ENCODE data around the gene NPAS4.
A peak's percentile ranks its signal among the peaks of the same experiment; 100 is the strongest.
"Not testable (repeated sequence)": the region's sequence is repeated elsewhere in the genome, so short reads cannot be mapped to it uniquely, and the experiment has no call there.

NPAS4 gene

GRCh38 chr11:66457826-66458225 is 37.0 kb downstream of the NPAS4 start:
- no peak for DNase-seq

GRCh38 chr11:66459138-66459778 is 38.4 kb downstream of the NPAS4 start:
- DNase-seq = no peak

DNA sequence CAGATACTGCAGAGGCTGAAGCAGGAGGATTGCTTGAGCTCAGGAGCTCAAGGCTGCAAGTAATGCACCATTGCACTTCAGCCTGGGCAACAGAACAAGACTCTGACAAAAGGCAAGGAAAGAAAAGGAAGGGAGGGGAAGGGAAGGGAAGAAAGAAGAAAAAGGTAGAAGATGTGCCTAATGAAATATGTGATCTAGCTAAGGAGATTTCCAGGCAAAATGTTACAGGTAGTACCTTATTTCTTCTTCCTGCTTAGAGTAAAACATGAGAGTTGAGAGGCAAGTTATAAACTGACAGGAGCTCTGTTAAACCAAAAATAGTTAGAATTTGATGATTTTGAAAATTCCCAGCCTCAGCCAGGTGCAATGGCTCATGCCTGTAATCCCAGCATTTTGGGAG is 41.2 kb downstream of the NPAS4 start:
- no peak for DNase-seq

GRCh38 chr11:66462911-66463310 is 42.1 kb downstream of the NPAS4 start:
- DNase-seq = no peak

DNA sequence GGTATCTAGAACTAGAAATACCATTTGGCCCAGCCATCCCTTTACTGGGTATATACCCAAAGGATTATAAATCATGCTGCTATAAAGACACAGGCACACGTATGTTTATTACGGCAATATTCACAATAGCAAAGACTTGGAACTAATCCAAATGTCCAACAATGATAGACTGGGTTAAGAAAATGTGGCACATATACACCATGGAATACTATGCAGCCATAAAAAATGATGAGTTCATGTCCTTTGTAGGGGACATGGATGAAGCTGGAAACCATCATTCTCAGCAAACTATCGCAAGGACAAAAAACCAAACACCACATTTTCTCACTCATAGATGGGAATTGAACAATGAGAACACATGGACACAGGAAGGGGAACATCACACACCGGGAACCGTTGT is 43.3 kb downstream of the NPAS4 start:
- not testable (repeated sequence) for DNase-seq

DNA sequence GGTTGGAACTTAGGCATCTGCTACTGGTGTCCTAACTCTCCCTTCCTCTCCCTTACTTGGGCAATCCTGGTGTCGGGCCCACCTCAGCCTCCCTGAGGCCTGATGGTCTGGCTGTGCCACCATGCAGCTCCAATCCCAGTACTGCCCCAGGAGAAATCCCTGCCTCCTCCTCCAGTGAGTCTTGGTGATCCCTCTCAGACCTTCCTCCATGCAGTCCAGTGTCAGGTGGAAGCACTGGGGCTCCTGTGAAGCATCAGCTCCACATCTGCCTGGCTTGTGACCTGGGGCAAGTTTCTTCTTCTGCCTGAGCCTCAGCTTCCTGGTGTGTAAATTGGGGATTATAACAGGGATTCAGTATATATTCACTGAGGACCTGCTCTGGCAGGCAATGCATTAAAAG is 44.1 kb downstream of the NPAS4 start:
- no peak for DNase-seq

GRCh38 chr11:66465373-66466224 is 44.8 kb downstream of the NPAS4 start:
- no peak for DNase-seq

GRCh38 chr11:66466225-66467033 is 45.6 kb downstream of the NPAS4 start, which contains the start of gene PELI3:
Gene PELI3 (plus strand): TSS chr11:66466905. CDS start chr11:66468129, 1,224 bp downstream.
- peak; percentile 95 for DNase-seq

- DNase-seq = no peak
Measured at GRCh38 chr11:66467034-66467659, 46.3 kb downstream of the NPAS4 start.

DNA sequence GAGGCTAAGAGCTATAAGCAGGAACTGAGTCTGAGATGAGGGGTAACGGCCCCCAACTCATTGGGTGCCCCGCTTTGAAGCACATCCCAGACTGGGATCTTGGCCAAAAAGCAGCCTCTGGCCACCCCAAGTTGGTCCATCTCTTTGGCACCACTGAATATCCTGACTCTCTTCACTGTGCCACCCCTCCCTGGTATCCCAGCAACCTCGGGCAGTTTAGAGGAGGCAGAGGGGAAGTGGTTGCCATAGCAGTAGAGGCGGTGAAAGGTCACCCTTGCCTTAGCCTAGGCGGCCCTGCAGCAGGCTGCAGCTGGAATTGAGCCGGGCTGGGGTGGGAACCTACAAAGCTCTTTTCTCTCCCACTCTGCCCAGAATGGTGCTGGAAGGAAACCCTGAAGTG is 46.9 kb downstream of the NPAS4 start:
- no peak for DNase-seq

GRCh38 chr11:66468691-66469090 is 47.9 kb downstream of the NPAS4 start:
- DNase-seq = no peak

DNA sequence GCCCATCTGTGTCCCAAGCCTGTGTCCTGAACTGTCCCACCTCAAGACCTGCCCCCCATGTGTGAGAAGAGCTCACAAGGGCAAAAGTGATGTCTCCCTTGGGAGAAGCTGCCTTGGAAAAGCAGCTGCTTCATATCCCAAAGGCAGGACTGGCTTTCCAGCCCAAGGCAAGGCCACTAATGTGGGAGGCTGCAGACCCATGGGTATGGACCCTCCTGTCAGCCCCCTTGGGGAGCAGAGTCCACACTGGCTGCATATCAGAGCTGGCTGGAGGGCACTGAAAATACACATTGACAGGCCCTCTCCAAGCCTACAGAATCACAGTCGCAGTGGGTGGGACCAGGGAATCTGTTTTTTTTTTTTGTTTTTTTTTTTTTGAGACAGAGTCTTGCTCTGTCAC is 48.6 kb downstream of the NPAS4 start:
- no peak for DNase-seq

DNA sequence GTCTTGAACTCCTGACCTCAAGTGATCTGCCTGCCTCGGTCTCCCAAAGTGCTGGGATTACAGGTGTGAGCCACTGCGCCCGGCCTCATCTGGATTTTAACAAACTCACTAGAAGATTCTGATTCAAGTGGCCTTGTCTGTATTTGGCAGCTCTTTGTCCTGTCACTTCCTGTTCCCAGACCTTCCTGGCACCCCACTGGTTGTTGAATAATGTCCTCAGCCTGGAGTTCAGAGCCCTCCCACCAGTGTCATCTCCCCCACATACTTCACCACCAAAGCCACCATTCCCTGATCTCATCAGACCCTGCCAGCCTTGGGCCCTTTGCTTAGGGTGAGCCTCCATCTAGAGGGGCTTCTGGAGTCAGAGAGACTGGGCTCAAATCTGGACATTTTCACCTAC is 49.2 kb downstream of the NPAS4 start:
- DNase-seq = no peak

DNA sequence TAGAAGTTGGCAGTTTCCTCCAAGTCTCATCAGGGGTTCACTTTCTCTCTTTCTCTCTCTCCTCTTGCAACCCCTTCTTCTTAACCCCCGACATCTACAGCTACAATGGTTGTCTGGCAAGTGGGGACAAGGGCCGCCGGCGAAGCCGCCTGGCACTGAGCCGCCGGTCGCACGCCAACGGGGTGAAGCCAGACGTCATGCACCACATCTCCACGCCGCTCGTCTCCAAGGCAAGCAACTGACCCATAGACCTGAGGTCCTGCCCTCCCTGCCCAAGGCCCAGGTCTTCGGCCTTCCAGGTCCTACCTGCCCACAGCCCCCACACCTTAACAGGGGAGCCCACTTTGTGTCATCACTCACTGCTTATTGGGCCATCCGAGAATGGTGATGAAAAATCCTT is 50.3 kb downstream of the NPAS4 start:
- DNase-seq = no peak

GRCh38 chr11:66472054-66472453 is 51.2 kb downstream of the NPAS4 start:
- no peak for DNase-seq

- DNase-seq = no peak
Measured at GRCh38 chr11:66473167-66473566, 52.3 kb downstream of the NPAS4 start.

DNA sequence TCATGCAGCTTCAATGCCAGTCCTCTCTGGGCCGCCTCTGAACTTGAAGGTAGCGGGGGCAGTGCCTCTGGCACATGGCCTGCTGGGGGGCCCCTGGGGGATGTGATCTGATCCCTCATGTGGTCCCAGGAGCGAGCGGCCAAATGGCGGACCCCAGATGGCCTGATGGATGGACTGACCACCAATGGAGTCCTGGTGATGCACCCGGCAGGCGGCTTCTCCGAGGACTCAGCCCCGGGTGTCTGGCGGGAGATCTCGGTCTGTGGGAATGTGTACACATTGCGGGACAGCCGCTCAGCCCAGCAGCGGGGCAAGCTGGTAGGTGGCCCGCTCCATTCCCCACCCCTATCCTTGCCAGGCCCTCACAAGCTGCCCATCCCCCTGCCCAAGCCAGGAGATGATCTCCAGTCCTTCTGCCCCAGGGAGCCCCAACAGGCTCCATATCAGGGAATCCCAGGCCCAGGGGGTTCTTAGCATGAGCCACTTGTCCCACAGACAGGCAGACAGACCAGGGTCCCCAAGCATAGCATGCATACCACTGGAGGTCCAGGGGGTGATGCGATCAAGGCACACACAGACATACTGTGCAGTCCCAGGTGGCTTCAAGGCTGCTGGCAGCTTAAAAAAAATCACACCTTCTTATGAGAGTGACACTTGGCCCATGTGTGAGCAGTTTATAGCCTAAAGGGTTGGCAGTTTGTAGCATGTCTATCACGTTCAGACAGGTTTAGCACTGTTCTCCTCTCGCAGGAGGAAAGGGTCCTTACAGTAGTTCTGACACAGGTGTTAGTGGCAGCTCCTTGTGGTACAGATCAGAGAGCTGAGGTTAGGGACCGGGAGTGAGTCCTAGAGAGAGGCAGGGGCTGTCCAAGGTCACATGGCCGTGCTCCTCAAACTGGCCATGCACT is 53.0 kb downstream of the NPAS4 start:
- no peak for DNase-seq

DNA sequence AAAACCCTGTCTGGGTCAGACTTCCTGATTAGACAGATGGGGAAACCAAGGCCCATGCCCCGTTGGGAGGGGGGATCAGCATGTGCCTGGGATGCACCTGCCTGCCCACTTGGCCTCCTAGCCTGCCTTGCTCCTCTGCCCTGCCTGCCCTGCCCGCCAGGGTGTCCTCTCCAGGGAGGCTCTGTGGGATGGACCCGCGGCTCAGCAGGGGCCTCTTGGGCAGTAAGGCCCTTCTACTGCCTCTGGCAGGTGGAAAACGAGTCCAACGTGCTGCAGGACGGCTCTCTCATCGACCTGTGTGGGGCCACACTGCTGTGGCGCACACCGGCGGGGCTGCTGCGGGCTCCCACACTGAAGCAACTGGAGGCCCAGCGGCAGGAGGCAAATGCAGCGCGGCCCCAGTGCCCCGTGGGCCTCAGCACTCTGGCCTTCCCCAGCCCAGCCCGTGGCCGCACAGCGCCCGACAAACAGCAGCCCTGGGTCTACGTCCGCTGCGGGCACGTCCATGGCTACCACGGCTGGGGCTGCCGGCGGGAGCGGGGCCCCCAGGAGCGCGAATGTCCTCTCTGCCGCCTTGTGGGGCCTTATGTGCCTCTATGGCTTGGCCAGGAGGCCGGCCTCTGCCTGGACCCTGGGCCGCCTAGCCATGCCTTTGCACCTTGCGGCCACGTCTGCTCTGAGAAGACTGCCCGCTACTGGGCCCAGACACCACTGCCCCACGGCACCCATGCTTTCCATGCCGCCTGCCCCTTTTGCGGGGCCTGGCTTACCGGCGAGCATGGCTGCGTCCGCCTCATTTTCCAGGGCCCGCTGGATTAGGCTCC is 54.7 kb downstream of the NPAS4 start:
- no peak for DNase-seq
